Gastrocnemius medialis (tissue), 4 donors: ENCODE data around the gene PGC. TPM values are rescaled to one million over a fixed set of nuclear protein-coding genes. Genes with fewer than 3 reads are reported as not detected.

Experiments
- ATAC-seq, 2 donors: fragments of 150-250 bp; one replicate each; pipeline ENCODE4 v1.9.1; 2016
- DNase-seq, 2 donors: peaks; one replicate each; pipeline ENCODE4 v3.0.0-alpha.2; 2019
- H3K27ac ChIP-seq, 4 donors: fragments of 200-600 bp; sonication (generic); 1 replicate in 1 of 4; 2 replicates in 3 of 4; pipeline ENCODE4 v1.5.1; 2016 to 2018; ENCODE audit warnings: mild to moderate bottlenecking in 2 of 4, moderate library complexity in 1 of 4
- H3K27me3 ChIP-seq, 3 donors: fragments of 200-600 bp; sonication (generic) in 2 of 3; 1 replicate in 1 of 3; 2 replicates in 2 of 3; pipeline versions ENCODE4 v1.5.1 to v1.6.0; 2016 to 2019; ENCODE audit warnings: mild to moderate bottlenecking in 1 of 3, moderate library complexity in 1 of 3
- H3K36me3 ChIP-seq, 2 donors: fragments of 200-600 bp; sonication (generic) in 1 of 2; one replicate each; pipeline ENCODE4 v1.5.1; 2017 to 2018
- H3K4me1 ChIP-seq, 2 donors: fragments of 200-600 bp; sonication (generic) in 1 of 2; one replicate each; pipeline ENCODE4 v1.5.1; 2016 to 2017; ENCODE audit warnings: mild to moderate bottlenecking in 2 of 2
- H3K4me3 ChIP-seq, 4 donors: fragments of 200-600 bp; sonication (generic) in 3 of 4; 1 replicate in 1 of 4; 2 replicates in 3 of 4; pipeline ENCODE4 v1.5.1; 2016 to 2019; ENCODE audit warnings: mild to moderate bottlenecking in 2 of 4
- H3K9me3 ChIP-seq, 3 donors: fragments of 200-600 bp; sonication (generic) in 2 of 3; 1 replicate in 1 of 3; 2 replicates in 2 of 3; pipeline ENCODE4 v1.5.1; 2016 to 2019
- POLR2A ChIP-seq, 2 donors: fragments of 450-650 bp; IDR thresholded peaks; one replicate each; pipeline ENCODE4 v1.6.1; 2017; ENCODE audit warnings: antibody characterized with exemption in 2 of 2, mild to moderate bottlenecking in 2 of 2, moderate library complexity in 2 of 2
- in situ Hi-C, 4 donors: fragments of 200-750 bp; cut with MboI; loops; one replicate each; pipeline versions ENCODE4 v1.15.0 to v1.8.0; 2017; ENCODE audit warnings: low sequenced_read_pairs in 4 of 4
- intact Hi-C: fragments of 100-400 bp; cut with DNase I; formaldehyde crosslinking; loops from one replicate; pipeline ENCODE4 v1.15.1; 2023; ENCODE audit warnings: low total_unique reads
- total RNA-seq, 4 donors: library from RNA; depleted of rRNA; stranded (reverse); fragments of >200 nt; gene quantifications; one replicate each; pipeline versions ENCODE4 v1.1.0 to v1.2.3, GENCODE V29; 2016
- TF ChIP-seq, protein P1 (sequence below), 5 experiments: fragments of 450-650 bp in 3 of 5; fragments of 200-600 bp in 2 of 5; sonication (generic) in 2 of 5; IDR thresholded peaks in 4 of 5; conservative IDR thresholded peaks in 1 of 5; 1 replicate in 4 of 5; 2 replicates in 1 of 5; pipeline ENCODE4 v1.5.1; 2016 to 2019; ENCODE audit warnings: antibody characterized with exemption in 5 of 5, mild to moderate bottlenecking in 3 of 5, moderate library complexity in 3 of 5

Gene PGC
- total RNA-seq, 4 donors from 2014 or later: not detected

DNA sequence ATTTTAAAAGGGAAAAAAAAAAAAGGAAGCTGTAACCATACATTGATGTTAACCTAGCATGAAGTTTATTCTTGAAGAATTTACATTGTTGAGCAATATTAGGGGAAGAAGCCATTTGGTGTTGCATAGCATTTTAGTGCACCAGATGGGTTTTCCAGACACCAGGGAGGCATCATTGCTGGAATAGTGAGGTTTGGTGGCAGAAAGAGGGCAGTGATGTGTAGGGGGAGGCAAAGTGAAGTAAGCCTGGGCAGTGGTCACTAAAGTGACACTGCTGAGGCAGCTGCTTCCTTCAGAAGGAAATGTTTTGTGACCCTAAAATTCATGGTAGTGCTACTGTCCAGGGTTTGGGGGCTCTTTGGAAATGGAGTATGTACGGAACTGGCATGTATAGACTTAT is 42.8 kb upstream of the PGC start:
- peaks cover 0 to 34% of the 10 kb centered on the region in 2 donors for H3K36me3 ChIP-seq
- no peaks in the 10 kb centered on the region for H3K9me3 ChIP-seq
- in situ Hi-C loops: loop anchor here in 2 of 4 donors (10.0 kb wide), 2 partner anchors 115 to 135 kb away; partner anchors contain the start of genes BYSL (in 1 of the 2) and MED20 (in 1 of the 2)

DNA sequence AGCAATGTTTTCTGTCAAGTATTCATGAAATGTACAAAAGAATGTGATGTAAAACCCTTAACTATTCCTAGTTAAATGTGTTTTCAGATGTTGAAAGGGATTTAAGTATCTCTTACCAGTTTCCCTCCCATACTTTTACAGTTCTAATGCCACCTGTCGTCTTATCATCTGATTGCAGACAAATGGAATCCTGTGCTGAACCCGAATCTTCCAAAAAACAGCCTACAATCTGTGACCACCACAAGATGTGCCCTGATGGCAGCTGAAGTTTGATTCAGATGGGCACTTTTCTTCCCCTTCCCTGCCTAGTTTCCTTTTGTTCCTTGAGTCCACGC is 42.2 kb upstream of the PGC start:
- peaks cover 21 to 30% of the 10 kb centered on the region in 2 donors for H3K4me1 ChIP-seq
- TF ChIP-seq, protein P1, sequence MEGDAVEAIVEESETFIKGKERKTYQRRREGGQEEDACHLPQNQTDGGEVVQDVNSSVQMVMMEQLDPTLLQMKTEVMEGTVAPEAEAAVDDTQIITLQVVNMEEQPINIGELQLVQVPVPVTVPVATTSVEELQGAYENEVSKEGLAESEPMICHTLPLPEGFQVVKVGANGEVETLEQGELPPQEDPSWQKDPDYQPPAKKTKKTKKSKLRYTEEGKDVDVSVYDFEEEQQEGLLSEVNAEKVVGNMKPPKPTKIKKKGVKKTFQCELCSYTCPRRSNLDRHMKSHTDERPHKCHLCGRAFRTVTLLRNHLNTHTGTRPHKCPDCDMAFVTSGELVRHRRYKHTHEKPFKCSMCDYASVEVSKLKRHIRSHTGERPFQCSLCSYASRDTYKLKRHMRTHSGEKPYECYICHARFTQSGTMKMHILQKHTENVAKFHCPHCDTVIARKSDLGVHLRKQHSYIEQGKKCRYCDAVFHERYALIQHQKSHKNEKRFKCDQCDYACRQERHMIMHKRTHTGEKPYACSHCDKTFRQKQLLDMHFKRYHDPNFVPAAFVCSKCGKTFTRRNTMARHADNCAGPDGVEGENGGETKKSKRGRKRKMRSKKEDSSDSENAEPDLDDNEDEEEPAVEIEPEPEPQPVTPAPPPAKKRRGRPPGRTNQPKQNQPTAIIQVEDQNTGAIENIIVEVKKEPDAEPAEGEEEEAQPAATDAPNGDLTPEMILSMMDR (IDR thresholded peaks at IDR 0.05 in 4 of 5, conservative IDR thresholded peaks at IDR 0.05 in 1 of 5): no peak
- TF ChIP-seq POLR2A (IDR thresholded peaks at IDR 0.05): no peak
- H3K36me3 ChIP-seq: peaks cover 0 to 34% of the 10 kb centered on the region in 2 donors
- in situ Hi-C loops (loop anchor here in 3 of 4 donors (10.0 kb wide), 2 partner anchors 135 to 255 kb away; partner anchors contain the start of genes BYSL (in 2 of the 3) and MED20 (in 2 of the 3)), intact Hi-C loops (loop anchor here (5.0 to 10.0 kb wide), 3 partner anchors 85 to 715 kb away; partner anchors contain the start of genes MRPS10, NFYA and OARD1)
- H3K4me3 ChIP-seq: no peak overlapping the region
- ATAC-seq (no peak), DNase-seq (no peak)
- no peaks in the 10 kb centered on the region for H3K27me3 ChIP-seq
- peak overlapping the region in 1 of 4 donors; percentile 96 for H3K27ac ChIP-seq
- no peaks in the 10 kb centered on the region for H3K9me3 ChIP-seq

More for the DNA sequence above, 42.8 kb upstream of the PGC start:
- intact Hi-C loops: no loop called here
- DNase-seq: no peak
- Histone ChIP-seq H3K4me1 (peaks cover 21 to 30% of the 10 kb centered on the region in 2 donors), H3K4me3 (no peak overlapping the region), H3K27me3 (no peaks in the 10 kb centered on the region), H3K27ac (no peak overlapping the region)
- TF ChIP-seq POLR2A (IDR thresholded peaks at IDR 0.05): no peak
- TF ChIP-seq, protein P1 (IDR thresholded peaks at IDR 0.05 in 4 of 5, conservative IDR thresholded peaks at IDR 0.05 in 1 of 5): no peak
- no peak for ATAC-seq

DNA sequence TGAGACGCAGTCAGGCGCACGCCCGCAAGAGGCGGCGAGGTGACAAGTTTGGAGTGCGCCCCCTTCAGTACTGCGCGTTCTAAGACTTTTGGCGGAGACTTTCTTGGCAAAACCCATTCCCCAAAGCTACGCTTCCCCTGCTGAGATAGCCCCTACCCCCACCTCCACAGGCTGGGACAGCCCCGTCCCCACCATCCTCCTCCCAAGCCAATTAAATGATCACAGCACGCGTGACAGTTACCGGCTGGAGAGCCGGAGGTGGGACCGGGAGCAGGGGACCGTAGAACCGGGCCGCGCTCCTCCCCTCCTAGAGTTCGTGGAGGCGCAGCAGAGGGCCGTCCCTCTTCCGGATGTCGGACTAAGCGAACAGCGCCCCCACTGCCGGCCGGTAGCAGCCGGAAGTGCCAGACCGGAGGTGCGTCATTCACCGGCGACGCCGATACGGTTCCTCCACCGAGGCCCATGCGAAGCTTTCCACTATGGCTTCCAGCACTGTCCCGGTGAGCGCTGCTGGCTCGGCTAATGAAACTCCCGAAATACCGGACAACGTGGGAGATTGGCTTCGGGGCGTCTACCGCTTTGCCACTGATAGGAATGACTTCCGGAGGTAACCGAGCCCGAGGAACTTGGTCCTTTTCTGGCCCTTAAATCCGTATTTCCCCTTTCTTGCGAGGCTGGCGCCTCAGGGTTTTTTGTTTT is 40.2 kb upstream of the PGC start, which contains the start of gene TOMM6:
Gene TOMM6 (plus strand): TSS at position 476 of the 699 bp plus-strand sequence. CDS start 4 bp downstream, at position 480.
- peak; percentile 76 to 77 for TF ChIP-seq POLR2A (IDR thresholded peaks at IDR 0.05)
- TF ChIP-seq, protein P1 (IDR thresholded peaks at IDR 0.05 in 4 of 5, conservative IDR thresholded peaks at IDR 0.05 in 1 of 5): peak; percentile 94 to 97 (median 95)
- Histone ChIP-seq H3K27ac (peak within 1 kb of the TSS; percentile 92 to 96 (median 94)), H3K36me3 (peaks cover 0 to 31% of the 10 kb centered on the region in 2 donors), H3K9me3 (no peaks in the 10 kb centered on the region), H3K27me3 (no peaks in the 10 kb centered on the region), H3K4me3 (peak within 1 kb of the TSS; percentile 77 to 97 (median 88)), H3K4me1 (peaks cover 21 to 24% of the 10 kb centered on the region in 2 donors)
- in situ Hi-C loops: loop anchor here in 3 of 4 donors (10.0 kb wide), 2 partner anchors 137 to 257 kb away; partner anchors contain the start of genes BYSL (in 2 of the 3) and MED20 (in 2 of the 3)
- ATAC-seq (peak; percentile 91 to 92), DNase-seq (peak; percentile 92 to 93)
- intact Hi-C loops: loop anchor here (1.0 to 10.0 kb wide), 6 partner anchors 53 to 713 kb away; partner anchors contain the start of genes BYSL, MED20, MRPS10 and NFYA

DNA sequence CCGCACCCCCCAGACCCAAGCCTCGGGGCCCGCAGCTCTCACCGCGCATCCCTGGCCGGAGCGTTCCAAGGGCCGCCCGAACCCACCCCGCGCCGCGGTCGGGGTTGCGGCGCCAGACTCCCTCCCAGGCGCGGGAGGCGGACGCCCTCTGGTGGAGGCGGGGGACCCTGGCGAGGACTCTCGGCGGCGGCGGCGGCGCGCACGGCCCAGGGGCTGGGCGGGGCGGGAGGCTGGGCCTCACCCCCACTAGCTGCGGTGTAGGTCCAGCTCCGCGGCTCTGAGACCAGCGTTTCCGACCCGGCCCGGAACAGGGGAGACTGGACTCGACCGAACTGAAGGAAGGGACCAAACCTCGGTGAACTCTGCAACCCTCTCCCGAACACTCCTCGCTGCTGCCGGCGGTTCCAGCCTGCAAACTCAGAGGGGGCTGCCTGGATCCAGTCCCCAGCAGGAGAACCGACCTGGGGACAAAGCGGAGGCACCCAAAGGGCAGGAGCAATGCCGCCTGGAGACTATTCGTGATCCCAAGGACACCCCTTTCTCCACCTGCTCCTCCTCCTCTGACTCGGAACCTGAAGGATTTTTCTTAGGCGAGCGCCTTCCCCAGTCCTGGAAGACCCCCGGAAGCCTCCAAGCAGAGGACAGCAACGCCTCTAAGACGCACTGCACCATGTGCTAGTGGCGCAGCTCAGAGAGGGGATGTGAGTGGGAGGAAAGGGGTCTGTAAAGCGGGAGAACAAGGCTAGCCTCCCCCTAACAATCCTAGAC is 39.4 kb upstream of the PGC start:
- peaks cover 0 to 23% of the 10 kb centered on the region in 2 donors for H3K36me3 ChIP-seq
- TF ChIP-seq, protein P1 (IDR thresholded peaks at IDR 0.05 in 4 of 5, conservative IDR thresholded peaks at IDR 0.05 in 1 of 5): peak in 4 of 5 experiments; percentile 81 to 96 (median 88)
- peak in 1 of 2 donors; percentile 9 for TF ChIP-seq POLR2A (IDR thresholded peaks at IDR 0.05)
- ATAC-seq: peak; percentile 75 to 76
- H3K4me1 ChIP-seq: peaks cover 25 to 28% of the 10 kb centered on the region in 2 donors
- no peaks in the 10 kb centered on the region for H3K9me3 ChIP-seq
- peak overlapping the region; percentile 92 to 96 (median 94) for H3K27ac ChIP-seq
- H3K4me3 ChIP-seq: peak overlapping the region; percentile 77 to 97 (median 88)
- intact Hi-C loops (loop anchor here (1.0 to 10.0 kb wide), 8 partner anchors 52 to 778 kb away; partner anchors contain the start of genes BYSL, CCND3, MED20 and MRPS10), in situ Hi-C loops (loop anchor here in 3 of 4 donors (10.0 kb wide), 2 partner anchors 138 to 258 kb away; partner anchors contain the start of genes BYSL (in 2 of the 3) and MED20 (in 2 of the 3))
- H3K27me3 ChIP-seq: no peaks in the 10 kb centered on the region
- DNase-seq: peak; percentile 78 to 81
